ENCODE data around the gene NUBP1.
"Not testable (repeated sequence)": the region's sequence is repeated elsewhere in the genome, so short reads cannot be mapped to it uniquely, and the experiment has no call there.

Gene NUBP1

DNA sequence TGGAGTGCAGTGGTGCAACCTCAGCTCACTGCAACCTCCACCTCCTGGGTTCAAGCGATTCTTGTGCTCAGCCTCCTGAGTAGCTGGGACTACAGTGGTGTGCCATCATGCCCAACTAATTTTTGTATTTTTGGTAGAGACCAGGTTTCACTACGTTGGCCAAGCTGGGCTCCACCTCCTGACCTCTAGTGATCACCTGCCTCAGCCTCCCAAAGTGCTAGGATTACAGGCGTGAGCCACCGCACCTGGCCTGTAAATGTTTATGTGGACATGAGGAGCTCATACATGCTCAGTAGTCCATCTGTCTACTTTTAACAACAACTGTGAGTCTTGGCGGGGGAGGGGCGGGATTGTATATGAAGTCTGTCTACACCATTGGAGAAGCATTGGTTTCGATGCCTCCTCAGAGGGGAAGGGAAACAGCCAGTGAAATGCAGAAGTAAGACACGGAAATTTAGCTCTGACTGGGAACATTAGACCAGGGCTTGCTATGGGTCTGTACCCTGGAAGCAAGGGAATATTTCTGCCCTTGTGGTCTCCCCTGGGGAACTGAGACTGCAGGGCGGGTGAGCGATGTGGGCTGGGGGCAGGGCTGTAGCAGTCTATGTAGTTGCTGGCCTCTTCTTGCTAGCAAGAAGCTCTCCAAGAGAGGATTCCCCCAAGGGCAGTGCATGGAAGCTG is 9.3 kb downstream of the NUBP1 start:
- no peak for FAIRE-seq

DNA sequence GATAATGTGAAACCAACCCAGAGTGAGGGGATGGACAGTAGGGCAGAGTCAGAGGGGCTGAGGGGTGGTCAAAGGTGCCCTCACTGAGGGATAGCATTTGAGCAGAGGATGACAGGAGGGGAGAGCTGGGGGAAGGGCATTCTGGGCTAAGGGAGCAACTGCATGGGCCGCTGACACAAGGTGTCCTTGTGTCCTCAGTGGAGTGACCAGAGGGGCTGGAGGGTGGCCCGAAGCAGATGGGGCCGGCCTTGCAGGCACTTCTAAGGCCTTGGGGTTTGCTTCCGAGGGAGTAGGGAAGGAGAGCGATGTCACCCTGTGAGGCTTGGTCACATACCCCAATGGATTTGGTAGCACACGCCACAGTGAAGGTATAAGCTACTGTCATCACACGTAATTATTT is 10.0 kb downstream of the NUBP1 start:
- FAIRE-seq = no peak

DNA sequence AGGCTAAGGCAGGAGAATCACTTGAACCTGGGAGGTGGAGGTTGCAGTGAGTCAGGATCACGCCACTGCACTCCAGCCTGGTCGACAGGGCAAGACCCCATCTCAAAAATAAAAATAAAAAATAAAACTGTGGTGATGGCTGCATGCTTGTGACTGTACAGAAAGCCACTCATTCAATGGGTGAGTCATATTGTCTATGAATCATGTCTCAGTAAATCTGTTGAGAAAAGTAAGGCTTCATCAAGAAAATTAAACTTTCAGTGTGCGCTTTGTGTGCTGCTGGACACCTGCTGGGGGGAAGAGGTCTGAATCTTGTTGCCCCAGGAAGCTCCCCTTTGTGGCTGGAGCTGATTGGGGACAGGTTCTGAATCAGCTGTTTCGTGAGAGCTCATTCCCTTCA is 11.3 kb downstream of the NUBP1 start:
- FAIRE-seq = no peak

DNA sequence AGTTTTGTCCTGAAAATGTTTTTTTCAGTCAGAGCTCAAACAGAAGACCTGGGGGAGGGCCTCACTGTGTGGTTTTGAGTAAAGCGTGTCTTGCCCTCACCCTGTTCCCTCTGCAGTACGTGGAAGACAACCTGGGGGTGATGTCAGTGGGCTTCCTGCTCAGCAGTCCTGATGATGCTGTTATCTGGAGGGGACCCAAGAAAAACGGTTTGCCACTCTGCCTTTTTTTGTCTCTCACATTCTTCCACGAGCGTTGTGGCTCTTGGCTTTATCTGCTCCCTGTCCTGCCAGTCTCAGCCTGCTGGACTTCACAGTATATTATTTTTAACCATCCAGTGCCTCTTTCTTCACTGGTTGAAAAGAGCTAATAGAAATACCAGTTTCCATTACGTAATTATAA is 12.9 kb downstream of the NUBP1 start:
- no peak for FAIRE-seq

DNA sequence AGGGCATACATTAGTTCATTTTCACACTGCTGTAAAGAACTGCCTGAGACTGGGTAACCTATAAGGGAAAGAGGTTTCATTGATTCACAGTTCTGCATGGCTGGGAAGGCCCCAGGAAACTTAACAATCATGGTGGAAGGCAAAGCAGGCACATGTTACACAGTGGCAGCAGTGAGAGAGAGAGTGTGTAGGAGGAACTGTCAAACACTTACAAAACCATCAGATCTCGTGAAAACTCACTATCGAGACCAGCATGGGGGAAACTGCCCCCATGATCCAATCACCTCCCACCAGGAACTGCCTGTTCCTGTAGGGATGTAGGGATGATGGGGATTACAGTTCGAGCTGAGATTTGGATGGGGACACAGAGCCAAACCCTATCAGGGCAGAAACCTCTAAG is 17.2 kb downstream of the NUBP1 start:
- no peak for FAIRE-seq

DNA sequence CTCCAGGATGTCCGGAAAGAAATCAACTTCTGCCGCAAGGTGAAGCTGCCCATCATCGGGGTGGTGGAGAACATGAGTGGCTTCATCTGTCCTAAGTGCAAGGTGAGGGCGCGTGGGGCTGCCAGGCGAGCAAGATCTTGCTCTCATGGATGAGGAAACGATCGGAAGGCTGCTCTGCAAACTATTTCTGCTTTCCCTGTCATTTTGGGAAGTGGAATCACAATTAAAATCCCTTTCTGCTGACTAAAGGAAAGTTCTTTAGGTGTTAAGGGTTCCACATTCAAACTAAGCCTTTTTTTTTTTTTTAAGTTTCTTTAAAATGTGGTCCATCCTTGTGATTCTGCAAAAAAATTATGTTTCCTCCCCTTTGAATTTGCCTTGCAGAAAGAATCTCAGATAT is 17.7 kb downstream of the NUBP1 start:
- no peak for FAIRE-seq

DNA sequence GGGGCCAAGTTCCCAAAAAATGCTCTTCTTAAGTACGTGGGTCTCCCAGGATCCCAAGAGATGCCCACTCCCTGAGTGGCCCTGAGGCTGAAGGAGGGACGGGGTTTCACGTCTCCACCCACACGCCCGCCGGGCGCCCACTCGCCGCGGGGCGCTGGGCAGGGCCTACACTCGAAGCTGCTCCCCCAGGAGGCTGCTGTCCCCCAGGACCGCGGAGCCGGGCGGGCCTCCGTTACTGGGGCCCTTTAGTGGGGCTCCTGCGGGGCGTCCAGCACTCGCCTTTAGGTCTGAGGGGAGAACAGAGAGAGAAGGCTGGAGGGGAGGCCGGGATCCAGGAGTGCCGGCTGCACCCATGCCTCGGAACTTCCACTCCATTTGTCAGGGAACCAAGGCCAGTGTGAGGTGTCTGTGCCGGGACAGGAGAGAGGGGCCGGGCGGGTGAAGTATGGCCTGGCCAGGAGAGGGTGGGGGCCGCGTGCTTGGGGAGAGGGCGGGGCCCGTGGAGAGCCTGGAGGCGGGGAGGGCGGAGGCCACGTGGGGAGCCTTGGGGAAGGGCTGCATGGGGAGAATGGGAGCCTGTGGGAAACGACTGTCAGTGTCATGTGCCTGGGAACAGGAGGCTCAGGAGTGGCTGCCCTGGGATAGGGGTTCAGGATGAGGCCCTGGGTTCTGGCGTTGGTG is 18.8 kb downstream of the NUBP1 start:
- no peak for FAIRE-seq

DNA sequence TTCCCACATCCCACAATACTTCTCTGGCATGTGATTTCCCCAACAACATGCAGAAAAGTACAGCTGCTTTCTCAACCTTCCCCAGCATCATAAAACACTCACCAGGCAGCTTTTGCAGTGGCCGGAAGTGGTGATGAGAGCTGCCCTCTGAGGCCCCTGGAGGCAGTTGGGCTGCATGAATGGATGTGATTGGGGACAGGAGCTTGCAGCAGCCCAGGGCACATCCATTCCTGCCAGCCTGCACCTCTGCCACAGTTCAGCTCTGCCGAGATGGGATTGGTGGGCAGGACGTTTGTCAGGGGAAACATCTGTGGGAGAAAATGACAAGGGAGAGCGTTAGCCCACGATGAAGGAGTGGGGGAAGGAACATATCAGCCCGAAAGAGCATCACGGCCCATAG is 19.8 kb downstream of the NUBP1 start:
- no peak for FAIRE-seq

DNA sequence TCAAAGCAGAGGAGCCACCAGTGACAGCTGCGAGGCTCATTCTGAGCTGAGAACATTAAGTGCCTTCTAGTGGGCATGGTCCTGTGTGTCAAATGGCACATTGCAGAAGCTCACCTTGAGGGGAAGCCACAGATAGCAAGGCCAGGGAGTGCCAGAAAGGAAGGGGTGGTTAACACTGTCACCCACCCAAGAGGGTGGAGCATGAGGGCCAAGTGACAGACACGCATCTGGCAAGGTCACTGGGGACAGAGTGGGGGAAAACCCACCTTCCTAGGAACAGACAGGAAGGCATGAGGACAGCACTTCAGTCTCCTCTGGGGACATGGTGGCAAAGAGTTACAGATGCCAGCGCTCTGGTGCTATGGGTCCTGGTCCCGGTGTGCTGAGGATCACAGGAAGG is 22.1 kb downstream of the NUBP1 start:
- no peak for FAIRE-seq

DNA sequence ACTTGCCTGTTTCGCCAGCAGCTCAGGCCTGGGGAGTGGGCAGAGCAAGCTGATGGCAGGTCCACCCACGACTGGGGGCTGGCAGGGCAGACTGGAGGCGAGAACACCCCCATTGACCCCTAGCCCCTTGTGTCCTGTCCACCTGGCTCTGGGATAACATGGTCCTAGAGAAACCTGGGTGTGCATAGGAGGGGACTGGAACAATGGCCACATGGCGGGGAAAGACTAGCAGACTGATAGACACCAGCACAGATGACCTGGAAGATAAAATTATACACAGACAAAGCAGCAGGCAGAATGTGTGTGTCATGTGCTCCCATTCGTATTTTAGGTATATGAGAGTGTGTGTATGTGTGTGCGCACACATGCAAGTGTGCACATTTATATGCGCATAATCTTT is 23.5 kb downstream of the NUBP1 start:
- no peak for FAIRE-seq

DNA sequence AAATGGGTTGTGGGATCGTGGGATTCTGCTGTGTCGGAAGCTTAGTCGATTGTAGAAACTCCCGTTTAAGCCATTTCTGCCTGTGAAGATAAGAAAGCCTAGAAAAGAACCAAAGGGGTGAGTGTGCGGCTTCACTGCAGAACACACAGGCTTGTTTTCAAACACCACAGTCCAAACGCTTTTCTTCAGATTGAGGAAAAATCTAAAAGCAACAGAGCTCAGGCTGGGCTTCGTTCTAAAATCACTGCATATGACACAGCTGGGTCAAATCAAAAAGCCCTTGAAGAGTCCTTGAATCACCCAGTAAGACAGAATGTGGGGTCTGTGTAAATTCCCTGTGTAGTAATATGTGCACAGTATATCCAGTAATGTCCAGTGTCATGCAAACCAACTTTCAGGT is 25.7 kb downstream of the NUBP1 start:
- no peak for FAIRE-seq

DNA sequence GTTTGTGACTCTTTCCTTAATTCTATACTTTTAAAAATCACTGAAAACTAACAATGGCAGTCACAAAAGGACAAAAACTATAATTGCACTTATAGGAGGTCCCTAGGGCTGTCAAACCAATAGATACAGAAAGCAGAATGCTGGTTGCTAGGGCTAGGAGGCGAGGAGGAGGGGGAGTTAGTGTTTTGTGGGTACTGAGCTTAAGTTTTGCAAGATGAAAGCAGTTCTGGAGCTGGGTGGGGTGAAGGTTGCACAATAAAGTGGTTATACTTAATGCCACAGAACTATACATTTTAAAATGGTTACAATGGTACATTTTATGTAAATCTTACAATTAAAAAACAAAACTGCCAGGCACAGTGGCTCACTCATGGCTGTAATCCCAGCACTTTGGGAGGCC is 27.3 kb downstream of the NUBP1 start:
- no peak for FAIRE-seq

DNA sequence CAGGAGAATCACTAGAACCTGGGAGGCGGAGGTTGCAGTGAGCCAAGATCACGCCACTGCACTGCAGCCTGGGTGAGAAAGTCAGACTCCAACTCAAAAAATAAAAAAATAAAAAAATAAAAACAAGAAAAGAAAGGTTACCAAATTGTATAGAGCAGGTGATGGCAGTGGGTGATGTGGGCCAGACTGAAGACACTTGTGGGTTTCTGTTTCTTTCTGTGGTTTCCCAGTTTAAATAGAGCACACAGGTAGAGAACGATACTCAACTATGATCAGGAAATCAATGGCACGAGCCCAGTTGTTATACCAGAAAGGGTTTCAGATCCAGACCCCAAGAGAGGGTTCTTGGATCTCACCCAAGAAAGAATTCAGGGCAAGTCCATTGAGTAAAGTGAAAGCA is 32.6 kb downstream of the NUBP1 start:
- no peak for FAIRE-seq

DNA sequence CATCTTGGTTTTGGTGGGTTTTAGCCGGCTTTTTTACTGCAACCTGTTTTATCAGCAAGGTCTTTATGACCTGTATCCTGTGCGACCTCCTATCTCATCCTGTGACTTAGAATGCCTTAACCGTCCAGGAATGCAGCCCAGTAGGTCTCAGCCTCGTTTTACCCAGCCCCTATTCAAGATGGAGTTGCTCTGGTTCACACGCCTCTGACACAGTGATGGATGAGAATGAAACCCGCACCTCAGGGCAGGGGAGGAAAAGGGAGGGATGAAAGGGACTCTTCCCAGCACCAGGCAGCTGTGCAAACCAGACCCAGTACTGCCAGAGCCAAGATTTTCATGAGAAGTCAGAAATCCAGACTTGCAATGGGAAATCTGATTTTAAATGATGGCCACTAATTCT is 33.3 kb downstream of the NUBP1 start:
- not testable (repeated sequence) for FAIRE-seq

DNA sequence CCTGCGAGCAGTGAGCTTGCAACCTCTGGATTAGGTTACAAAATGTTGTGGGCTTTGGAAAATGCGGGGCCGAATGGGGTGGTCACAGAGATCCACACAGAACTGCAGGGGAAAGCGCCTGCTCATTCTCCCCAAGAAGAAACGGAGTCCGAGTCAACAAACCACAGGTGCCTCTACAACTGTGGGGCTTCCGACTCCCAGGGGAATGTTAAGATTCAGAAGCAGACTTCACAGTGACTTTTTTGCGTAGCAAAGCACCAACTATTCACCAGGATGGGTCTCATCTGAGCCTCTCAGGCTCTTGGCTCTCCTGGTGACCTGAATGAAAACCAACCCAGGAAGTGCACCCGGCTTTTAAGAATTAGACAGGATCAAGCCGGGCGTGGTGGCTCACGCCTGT is 33.7 kb downstream of the NUBP1 start:
- no peak for FAIRE-seq

DNA sequence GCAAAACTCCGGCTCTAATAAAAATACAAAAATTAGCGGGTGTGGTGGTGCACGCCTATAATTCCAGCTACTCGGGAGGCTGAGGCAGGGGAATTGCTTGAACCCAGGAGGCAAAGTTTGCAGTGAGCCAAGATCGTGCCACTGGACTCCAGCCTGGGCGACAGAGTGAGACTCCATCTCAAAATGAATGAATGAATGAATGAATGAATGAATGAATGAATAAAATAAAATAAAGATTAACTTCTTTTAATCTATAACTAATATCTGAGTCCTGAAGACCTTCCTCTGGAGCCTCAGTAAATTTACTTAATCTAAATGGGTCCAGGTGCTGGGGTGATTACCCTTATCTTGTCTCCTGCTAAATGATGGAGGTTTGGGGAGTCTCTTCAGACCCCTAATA is 36.3 kb downstream of the NUBP1 start:
- not testable (repeated sequence) for FAIRE-seq

DNA sequence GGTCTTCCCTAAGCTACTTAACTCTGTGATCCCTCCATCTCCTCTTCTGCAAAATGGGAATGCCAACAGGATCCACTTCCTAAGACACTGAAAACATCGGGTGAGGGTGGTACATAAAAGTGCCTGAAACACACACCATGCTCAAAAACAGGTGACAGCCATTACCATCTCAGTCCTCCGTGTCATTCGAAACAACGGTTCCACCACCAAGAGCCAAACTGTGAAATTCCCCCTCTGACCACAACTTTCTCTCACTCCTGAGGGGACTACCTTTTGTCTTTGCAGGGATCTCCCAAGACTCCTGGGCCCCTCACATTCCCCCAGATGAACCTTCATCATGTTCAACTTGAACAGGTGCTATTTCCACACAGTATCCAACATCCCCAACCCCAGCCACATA is 37.0 kb downstream of the NUBP1 start:
- FAIRE-seq = no peak

DNA sequence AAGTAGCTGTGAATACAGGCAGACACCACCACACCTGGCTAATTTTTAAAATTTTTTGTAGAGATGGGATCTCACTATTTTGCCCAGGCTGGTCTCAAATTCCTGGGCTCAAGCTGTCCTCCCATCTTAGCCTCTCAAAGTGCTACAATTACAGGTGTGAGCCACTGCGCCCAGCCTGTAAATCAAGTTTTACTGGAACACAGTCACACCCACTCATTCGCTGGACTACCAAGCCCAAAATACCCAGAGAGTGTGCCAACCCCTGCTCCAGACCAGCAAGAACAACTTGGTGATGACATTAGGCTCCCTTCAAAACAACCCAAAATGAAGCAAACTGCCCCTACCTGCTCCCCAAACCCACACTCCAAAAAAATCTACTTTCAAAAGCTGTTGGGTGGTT is 39.0 kb downstream of the NUBP1 start:
- no peak for FAIRE-seq

DNA sequence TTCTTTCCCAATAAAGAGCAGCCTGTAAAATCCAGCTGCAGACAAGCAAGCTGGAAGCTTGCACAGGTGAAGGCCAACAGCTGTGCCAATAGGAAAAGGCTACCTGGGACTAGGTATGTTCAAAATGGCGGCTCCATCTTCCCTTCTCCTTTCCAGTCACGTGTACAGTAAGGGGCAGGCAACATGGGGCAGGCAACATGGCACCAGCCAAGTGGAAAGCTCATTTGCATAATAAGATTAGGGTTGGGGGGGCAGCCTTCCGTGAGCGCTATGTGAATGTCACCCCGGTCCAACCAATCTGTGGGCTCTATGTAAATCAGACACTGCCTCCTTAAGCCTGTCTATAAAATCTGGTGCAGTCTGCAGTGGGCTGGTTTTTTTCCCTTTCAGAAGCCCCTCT is 43.7 kb downstream of the NUBP1 start:
- no peak for FAIRE-seq

DNA sequence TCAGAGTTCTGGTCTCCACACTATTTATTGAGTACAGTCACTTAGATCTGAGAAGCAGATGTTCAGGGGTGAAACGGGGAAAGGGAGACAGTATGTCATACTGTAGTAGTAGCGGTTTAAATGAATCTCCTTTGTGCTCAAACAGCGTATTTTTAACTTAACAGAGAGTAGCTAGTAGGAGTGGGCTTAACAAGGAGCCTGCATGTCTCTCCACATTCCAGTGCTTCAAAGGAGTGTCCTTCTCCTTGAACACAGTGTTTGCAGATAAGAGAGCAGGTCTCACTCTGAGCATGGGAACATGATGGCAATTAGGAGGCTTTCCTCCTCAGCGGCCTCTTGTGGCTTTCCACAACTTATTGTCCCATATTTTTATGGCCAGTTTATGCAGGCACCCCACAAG is 45.0 kb downstream of the NUBP1 start:
- FAIRE-seq = not testable (repeated sequence)

DNA sequence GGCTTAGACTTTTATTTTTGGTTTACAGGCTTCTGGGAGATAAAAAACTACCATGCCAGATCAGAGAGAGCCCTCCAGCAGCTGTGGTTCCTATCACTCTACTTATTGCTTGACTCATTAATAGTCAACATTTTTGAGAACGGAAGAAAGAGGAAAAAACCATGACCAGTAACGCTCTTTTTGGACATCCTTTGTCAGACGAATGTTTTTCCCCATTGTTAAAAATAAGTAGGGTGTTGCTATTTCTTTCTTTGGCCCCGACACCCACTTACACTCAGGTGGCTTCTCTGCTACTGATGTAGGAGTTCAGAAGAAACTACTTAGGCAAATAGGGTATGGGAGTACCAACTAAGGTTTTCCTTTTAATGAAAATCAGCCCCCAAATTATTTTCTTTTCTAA is 47.4 kb downstream of the NUBP1 start:
- no peak for FAIRE-seq

DNA sequence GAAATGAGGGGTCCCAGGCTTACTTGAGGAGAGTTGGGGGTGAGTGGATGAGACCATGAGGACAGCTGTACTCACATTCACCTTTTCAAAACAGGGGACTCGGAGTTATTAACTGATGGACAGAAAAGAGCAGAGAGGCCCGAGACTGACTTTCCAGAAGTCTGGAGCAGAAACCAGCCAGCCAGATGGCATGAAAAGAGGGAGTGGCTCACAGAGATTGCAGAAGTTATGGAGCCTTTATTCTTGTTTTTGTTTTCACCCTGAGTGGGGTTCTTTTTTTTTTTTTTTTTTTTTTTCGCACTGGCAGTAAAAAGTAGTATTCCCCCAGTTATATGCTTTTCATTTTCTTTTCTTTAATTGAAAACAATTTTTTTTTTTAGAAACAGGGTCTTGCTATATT is 56.1 kb downstream of the NUBP1 start:
- no peak for FAIRE-seq

DNA sequence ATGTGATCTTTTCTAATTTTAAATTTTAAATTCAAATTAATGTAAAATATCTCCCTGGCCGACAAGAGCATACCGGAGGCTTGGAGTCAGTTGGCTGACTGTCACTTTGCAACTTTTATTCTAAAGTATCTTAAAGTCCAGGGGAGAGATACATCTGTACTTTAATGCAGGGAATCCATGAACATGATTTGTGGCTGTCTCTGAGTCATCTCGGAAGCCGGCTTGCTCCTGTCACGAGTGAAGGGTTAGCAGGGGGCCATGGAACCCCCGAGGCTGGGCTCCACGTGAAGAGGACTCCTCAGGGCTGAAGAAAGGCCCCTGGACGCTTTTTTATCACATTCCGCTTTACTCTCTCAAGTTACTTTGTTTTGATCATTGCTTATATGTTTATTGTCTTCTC is 61.7 kb downstream of the NUBP1 start:
- FAIRE-seq = no peak

DNA sequence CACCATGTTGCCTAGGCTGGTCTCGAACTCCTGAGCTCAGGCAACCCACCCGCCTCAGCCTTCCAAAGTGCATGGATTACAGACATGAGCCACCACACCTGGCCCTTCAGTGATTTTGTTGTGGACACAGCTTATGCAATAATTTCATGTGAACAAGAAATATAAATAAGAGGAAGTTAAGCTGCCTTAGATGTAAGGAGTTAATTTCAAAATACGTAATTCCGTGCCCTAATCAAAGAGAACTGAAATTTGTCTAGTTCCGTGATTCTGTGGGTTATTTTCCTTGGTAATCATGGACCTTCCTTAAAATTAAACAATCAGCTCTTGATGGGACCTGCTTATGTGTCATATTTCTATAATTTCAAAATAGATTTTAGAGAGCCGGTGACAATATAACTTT is 63.1 kb downstream of the NUBP1 start:
- FAIRE-seq = no peak

DNA sequence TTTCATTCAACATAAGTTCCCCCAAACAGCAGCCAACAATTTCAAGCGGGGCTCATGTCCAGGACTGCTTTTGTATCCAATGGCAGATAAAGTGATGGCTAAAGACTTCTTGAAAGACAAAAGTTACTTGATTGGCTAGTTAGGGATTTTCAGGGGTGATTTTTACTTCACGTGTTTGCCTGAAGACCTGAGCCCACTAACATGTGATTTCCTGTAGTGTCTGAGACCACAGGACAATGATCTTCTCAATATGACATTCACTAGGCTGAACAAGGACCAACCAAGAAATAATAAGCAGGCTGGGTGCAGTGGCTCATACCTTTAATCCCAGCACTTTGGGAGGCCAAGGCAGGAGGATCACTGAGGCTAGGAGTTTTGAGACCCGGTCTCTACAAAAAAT is 64.6 kb downstream of the NUBP1 start:
- FAIRE-seq = no peak
